ENCODE measurements around the gene TCN1. TPM values are rescaled to one million over a fixed set of nuclear protein-coding genes. Genes with fewer than 3 reads are reported as not detected.
A peak's percentile ranks its signal among the peaks of the same experiment; 100 is the strongest.

TCN1 gene
- total RNA-seq, 2 experiments from 2014 or later = not detected

DNA sequence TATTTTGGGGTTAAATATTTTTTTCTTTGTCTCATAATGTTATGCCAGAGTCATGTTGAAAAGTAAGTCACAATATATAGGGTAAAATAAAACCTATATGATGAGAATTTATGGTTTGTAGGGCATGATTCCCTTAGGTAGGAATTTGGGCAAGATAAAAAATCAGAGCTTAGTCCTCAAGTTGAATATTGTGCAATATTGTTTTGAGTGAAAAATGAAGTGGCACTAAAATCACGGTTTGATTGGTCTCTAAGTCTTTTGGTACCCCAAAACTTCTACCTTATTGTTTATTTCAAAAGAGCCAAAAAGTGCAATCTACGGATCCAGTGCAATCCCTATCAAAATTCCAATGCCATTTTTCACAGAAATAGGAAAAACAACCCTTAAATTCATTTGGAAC is 54.1 kb downstream of the TCN1 start:
- TF ChIP-seq, protein P1, sequence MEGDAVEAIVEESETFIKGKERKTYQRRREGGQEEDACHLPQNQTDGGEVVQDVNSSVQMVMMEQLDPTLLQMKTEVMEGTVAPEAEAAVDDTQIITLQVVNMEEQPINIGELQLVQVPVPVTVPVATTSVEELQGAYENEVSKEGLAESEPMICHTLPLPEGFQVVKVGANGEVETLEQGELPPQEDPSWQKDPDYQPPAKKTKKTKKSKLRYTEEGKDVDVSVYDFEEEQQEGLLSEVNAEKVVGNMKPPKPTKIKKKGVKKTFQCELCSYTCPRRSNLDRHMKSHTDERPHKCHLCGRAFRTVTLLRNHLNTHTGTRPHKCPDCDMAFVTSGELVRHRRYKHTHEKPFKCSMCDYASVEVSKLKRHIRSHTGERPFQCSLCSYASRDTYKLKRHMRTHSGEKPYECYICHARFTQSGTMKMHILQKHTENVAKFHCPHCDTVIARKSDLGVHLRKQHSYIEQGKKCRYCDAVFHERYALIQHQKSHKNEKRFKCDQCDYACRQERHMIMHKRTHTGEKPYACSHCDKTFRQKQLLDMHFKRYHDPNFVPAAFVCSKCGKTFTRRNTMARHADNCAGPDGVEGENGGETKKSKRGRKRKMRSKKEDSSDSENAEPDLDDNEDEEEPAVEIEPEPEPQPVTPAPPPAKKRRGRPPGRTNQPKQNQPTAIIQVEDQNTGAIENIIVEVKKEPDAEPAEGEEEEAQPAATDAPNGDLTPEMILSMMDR (conservative IDR thresholded peaks at IDR 0.05; ENCODE audit: low read length) = no peak
- no peak for TF ChIP-seq EZH2phosphoT487 (IDR thresholded peaks at IDR 0.05; ENCODE audit: borderline replicate concordance, low read depth, low read length)
- peaks cover 72% of the 10 kb centered on the region for H3K4me1 ChIP-seq (ENCODE audit: insufficient read depth, low read length, poor library complexity, severe bottlenecking)
- H3K27ac ChIP-seq (ENCODE audit: low read depth, low read length, poor library complexity, severe bottlenecking) = no peak overlapping the region
- intact Hi-C loops (cut with micrococcal nuclease; ENCODE audit: unreplicated experiment) = loop anchor here (5.0 to 10.0 kb wide), 4 partner anchors 145 to 667 kb away; partner anchors contain the start of genes FAM111A and PATL1
- H3K9me3 ChIP-seq (ENCODE audit: low read length) = no peaks in the 10 kb centered on the region
- POLR2A ChIA-PET = interaction anchor here (0.6 to 0.7 kb wide), 4 partner anchors 39 to 759 kb away, joined by 3 to 5 read pairs (median 4); no protein-coding TSS in a partner anchor
- no TSS peak for BruUV-seq (replicated peaks)
- H3K4me3 ChIP-seq (ENCODE audit: low read depth, low read length, poor library complexity, severe bottlenecking) = no peak overlapping the region
- H3K79me2 ChIP-seq (ENCODE audit: insufficient read depth, low read depth, low read length) = peaks cover 41% of the 10 kb centered on the region
- H3K4me2 ChIP-seq (ENCODE audit: low read length) = no peak overlapping the region
- no peaks in the 10 kb centered on the region for H3K9me2 ChIP-seq (ENCODE audit: insufficient read depth, low read length)
- CTCF ChIA-PET (ENCODE audit: unreplicated experiment) = no interaction called here
- peaks cover 24% of the 10 kb centered on the region for H3K36me3 ChIP-seq (ENCODE audit: insufficient read depth, low read length)
- H4K20me1 ChIP-seq (ENCODE audit: insufficient read depth, low read length) = peaks cover 8% of the 10 kb centered on the region; the same call in 1 of the 2 replicates
- H2AFZ ChIP-seq (ENCODE audit: low read length) = no peak overlapping the region
- DNase-seq (ENCODE audit: low spot score) = no peak

GRCh38 chr11:59810911-59811259 is 55.4 kb downstream of the TCN1 start:
- Histone ChIP-seq H3K36me3 (ENCODE audit: insufficient read depth, low read length) (peaks cover 37% of the 10 kb centered on the region), H3K4me2 (ENCODE audit: low read length) (peak overlapping the region; percentile 66), H3K9me2 (ENCODE audit: insufficient read depth, low read length) (no peaks in the 10 kb centered on the region), H3K4me3 (ENCODE audit: low read depth, low read length, poor library complexity, severe bottlenecking) (peak overlapping the region; percentile 98), H3K4me1 (ENCODE audit: insufficient read depth, low read length, poor library complexity, severe bottlenecking) (peaks cover 59% of the 10 kb centered on the region), H2AFZ (ENCODE audit: low read length) (peak overlapping the region; percentile 88), H3K27ac (ENCODE audit: low read depth, low read length, poor library complexity, severe bottlenecking) (peak overlapping the region; percentile 80), H3K9me3 (ENCODE audit: low read length) (no peaks in the 10 kb centered on the region), H3K79me2 (ENCODE audit: insufficient read depth, low read depth, low read length) (peaks cover 41% of the 10 kb centered on the region), H4K20me1 (ENCODE audit: insufficient read depth, low read length) (peaks cover 8% of the 10 kb centered on the region; the same call in 1 of the 2 replicates)
- POLR2A ChIA-PET = interaction anchor here (0.6 to 2.6 kb wide), 4 partner anchors 11 to 666 kb away, joined by 3 to 6 read pairs (median 4); no protein-coding TSS in a partner anchor
- intact Hi-C loops (cut with micrococcal nuclease; ENCODE audit: unreplicated experiment) = loop anchor here (2.0 to 10.0 kb wide), 5 partner anchors 56 to 666 kb away; partner anchors contain the start of genes FAM111A, PATL1 and STX3
- no TSS peak for BruUV-seq (replicated peaks)
- CTCF ChIA-PET (ENCODE audit: unreplicated experiment) = no interaction called here
- TF ChIP-seq EZH2phosphoT487 (IDR thresholded peaks at IDR 0.05; ENCODE audit: borderline replicate concordance, low read depth, low read length) = no peak
- TF ChIP-seq, protein P1 (conservative IDR thresholded peaks at IDR 0.05; ENCODE audit: low read length) = no peak
- no peak for DNase-seq (ENCODE audit: low spot score)
